ENCODE measurements around the gene IZUMO1R. TPM values are rescaled to one million over a fixed set of nuclear protein-coding genes. Genes with fewer than 3 reads are reported as not detected.

Gene IZUMO1R
- total RNA-seq, 1 experiment from 2014 or later = not detected

GRCh38 chr11:94329501-94329900, 25.1 kb downstream of the IZUMO1R start:
- no peak overlapping the region for H3K27ac Mint-ChIP-seq
- CTCF ChIA-PET = no interaction called here
- no peaks in the 10 kb centered on the region for H3K9me3 Mint-ChIP-seq
- H3K36me3 Mint-ChIP-seq = no peaks in the 10 kb centered on the region
- DNase-seq (ENCODE audit: low spot score) (no peak), ATAC-seq (no peak)
- peaks cover 5% of the 10 kb centered on the region; the same call in 1 of the 2 replicates for H3K27me3 Mint-ChIP-seq (ENCODE audit: low read depth)
- POLR2A ChIA-PET = no interaction called here
- H3K4me1 Mint-ChIP-seq = no peaks in the 10 kb centered on the region
- H3K4me3 Mint-ChIP-seq = no peak overlapping the region
- TF ChIP-seq GTF2I (CRISPR knock-in tag; conservative IDR thresholded peaks at IDR 0.05) = no peak
- TF ChIP-seq NR3C1 (CRISPR knock-in tag; conservative IDR thresholded peaks at IDR 0.05; ENCODE audit: low read depth) = no peak
- no peak for TF ChIP-seq ZBTB43 (CRISPR knock-in tag; IDR thresholded peaks at IDR 0.05)
- TF ChIP-seq PRRX2 (CRISPR knock-in tag; IDR thresholded peaks at IDR 0.05) = no peak
- TF ChIP-seq ESRRA (CRISPR knock-in tag; IDR thresholded peaks at IDR 0.05; ENCODE audit: borderline replicate concordance) = no peak
- TF ChIP-seq TEAD4 (CRISPR knock-in tag; IDR thresholded peaks at IDR 0.05) = no peak
- no peak for TF ChIP-seq E2F4 (CRISPR knock-in tag; IDR thresholded peaks at IDR 0.05; ENCODE audit: borderline replicate concordance, low read depth)
- no peak for TF ChIP-seq TEAD1 (CRISPR knock-in tag; IDR thresholded peaks at IDR 0.05)
- no peak for TF ChIP-seq FOXK1 (CRISPR knock-in tag; IDR thresholded peaks at IDR 0.05)

- Mint-ChIP-seq H3K27me3 (ENCODE audit: low read depth) (peaks cover under 1% of the 10 kb centered on the region; the same call in 1 of the 2 replicates), H3K27ac (no peak overlapping the region), H3K36me3 (no peaks in the 10 kb centered on the region), H3K4me3 (no peak overlapping the region), H3K9me3 (no peaks in the 10 kb centered on the region), H3K4me1 (no peaks in the 10 kb centered on the region)
- no peak for DNase-seq (ENCODE audit: low spot score)
- ATAC-seq = no peak
- ChIA-PET CTCF (no interaction called here), POLR2A (no interaction called here)
- no peak for TF ChIP-seq ZNF281 (CRISPR knock-in tag; IDR thresholded peaks at IDR 0.05)
- TF ChIP-seq NR3C1 (CRISPR knock-in tag; conservative IDR thresholded peaks at IDR 0.05; ENCODE audit: low read depth) = no peak
- TF ChIP-seq ZNF263 (CRISPR knock-in tag; IDR thresholded peaks at IDR 0.05; ENCODE audit: low read depth) = no peak
- no peak for TF ChIP-seq FOXP4 (CRISPR knock-in tag; IDR thresholded peaks at IDR 0.05)
- TF ChIP-seq CBFB (CRISPR knock-in tag; IDR thresholded peaks at IDR 0.05; ENCODE audit: low read depth) = no peak
- TF ChIP-seq MXD4 (CRISPR knock-in tag; IDR thresholded peaks at IDR 0.05; ENCODE audit: borderline replicate concordance) = no peak
- no peak for TF ChIP-seq NFATC4 (CRISPR knock-in tag; IDR thresholded peaks at IDR 0.05)
- no peak for TF ChIP-seq RORB (CRISPR knock-in tag; IDR thresholded peaks at IDR 0.05)
- no peak for TF ChIP-seq NFE2L1 (CRISPR knock-in tag; IDR thresholded peaks at IDR 0.05)
- no peak for TF ChIP-seq ZSCAN18 (CRISPR knock-in tag; IDR thresholded peaks at IDR 0.05)
- TF ChIP-seq GRHL2 (CRISPR knock-in tag; IDR thresholded peaks at IDR 0.05; ENCODE audit: insufficient replicate concordance, severe bottlenecking) = no peak
- no peak for TF ChIP-seq ARID4B (CRISPR knock-in tag; IDR thresholded peaks at IDR 0.05; ENCODE audit: borderline replicate concordance)
- TF ChIP-seq ZNF423 (CRISPR knock-in tag; IDR thresholded peaks at IDR 0.05) = no peak
- TF ChIP-seq ZNF121 (CRISPR knock-in tag; IDR thresholded peaks at IDR 0.05) = no peak
- TF ChIP-seq KAT7 (CRISPR knock-in tag; IDR thresholded peaks at IDR 0.05; ENCODE audit: borderline replicate concordance) = no peak
- no peak for TF ChIP-seq FOXJ3 (CRISPR knock-in tag; IDR thresholded peaks at IDR 0.05; ENCODE audit: borderline replicate concordance)
These were observed 26.4 kb downstream of the IZUMO1R start for GRCh38 chr11:94330789-94331188.
